Keratinocyte (primary cell): ENCODE results near the gene PLPP3. TPM values are rescaled to one million over a fixed set of nuclear protein-coding genes. Genes with fewer than 3 reads are reported as not detected.

Experiments used
- DNase-seq: peaks from one replicate; pipeline ENCODE4 v3.0.0-alpha.2; 2011; ENCODE audit warnings: low read depth, missing footprints, low spot score
- FAIRE-seq: peaks from 2 replicates; lab custom pipeline; 2011; peaks lifted over from hg19 to GRCh38; lab: Jason Lieb, UNC
- H2AFZ ChIP-seq: 2 replicates; pipeline ENCODE4 v1.6.0; 2012; ENCODE audit warnings: low read length, control low read depth, inconsistent platforms; ENCODE audit not compliant: control insufficient read depth
- H3K27ac ChIP-seq: 2 replicates; pipeline ENCODE4 v1.5.1; 2011; ENCODE audit warnings: low read length; ENCODE audit not compliant: control insufficient read depth, insufficient read depth
- H3K27me3 ChIP-seq: 3 replicates; pipeline ENCODE4 v1.6.0; 2011; ENCODE audit warnings: low read length; ENCODE audit not compliant: control insufficient read depth, insufficient read depth; ENCODE audit errors: extremely low read depth
- H3K36me3 ChIP-seq, 2 experiments: 2 replicates in 1 of 2; 3 replicates in 1 of 2; pipeline ENCODE4 v1.5.1; 2011; ENCODE audit warnings: low read length in 2 of 2, mild to moderate bottlenecking in 1 of 2; ENCODE audit not compliant: control insufficient read depth in 2 of 2, insufficient read depth in 2 of 2; ENCODE audit errors: extremely low read depth in 1 of 2
- H3K4me1 ChIP-seq: 3 replicates; pipeline ENCODE4 v1.5.1; 2011; ENCODE audit warnings: low read length; ENCODE audit not compliant: control insufficient read depth, insufficient read depth; ENCODE audit errors: extremely low read depth
- H3K4me2 ChIP-seq: 3 replicates; pipeline ENCODE4 v1.6.0; 2011; ENCODE audit warnings: low read depth, low read length; ENCODE audit not compliant: control insufficient read depth, insufficient read depth; ENCODE audit errors: extremely low read depth
- H3K4me3 ChIP-seq, 3 experiments: fragments of 200-600 bp in 1 of 3; sonication (generic) in 1 of 3; 2 replicates in 2 of 3; 3 replicates in 1 of 3; pipeline ENCODE4 v1.5.1; 2011 to 2016; ENCODE audit warnings: low read length in 3 of 3, mild to moderate bottlenecking in 3 of 3, control low read depth in 2 of 3, inconsistent platforms in 1 of 3, low read depth in 1 of 3, mixed read lengths in 1 of 3, mixed run types in 1 of 3, moderate library complexity in 1 of 3; ENCODE audit not compliant: control insufficient read depth in 2 of 3, insufficient read depth in 2 of 3; ENCODE audit errors: extremely low read depth in 1 of 3
- H3K79me2 ChIP-seq: 2 replicates; pipeline ENCODE4 v1.6.0; 2012; ENCODE audit warnings: low read length; ENCODE audit not compliant: control insufficient read depth, insufficient read depth
- H3K9ac ChIP-seq: 3 replicates; pipeline ENCODE4 v1.6.0; 2011; ENCODE audit warnings: low read length; ENCODE audit not compliant: control insufficient read depth, insufficient read depth; ENCODE audit errors: extremely low read depth
- H3K9me1 ChIP-seq: 3 replicates; pipeline ENCODE4 v1.6.0; 2011; ENCODE audit warnings: low read length; ENCODE audit not compliant: control insufficient read depth, insufficient read depth; ENCODE audit errors: extremely low read depth
- H3K9me3 ChIP-seq: 2 replicates; pipeline ENCODE4 v1.5.1; 2012; ENCODE audit warnings: low read depth, low read length; ENCODE audit not compliant: control insufficient read depth
- H4K20me1 ChIP-seq: 3 replicates; pipeline ENCODE4 v1.6.0; 2011; ENCODE audit warnings: low read length; ENCODE audit not compliant: control insufficient read depth, insufficient read depth; ENCODE audit errors: extremely low read depth
- EZH2 ChIP-seq: IDR thresholded peaks from one replicate; pipeline ENCODE4 v1.6.1; 2012; ENCODE audit warnings: inconsistent platforms, mild to moderate bottlenecking, low read length, moderate library complexity
- dilution Hi-C: fragments of 300-500 bp; cut with MboI; formaldehyde crosslinking; loops from one replicate; pipeline ENCODE4 v1.7.0; 2020; ENCODE audit warnings: low sequenced_read_pairs; ENCODE audit not compliant: extremely low pct_ligation_motif_present
- polyA plus RNA-seq, 5 experiments: library from polyadenylated mRNA; depleted of rRNA in 3 of 5; stranded (reverse) in 3 of 5; stranded (forward) in 1 of 5; unstranded in 1 of 5; fragments of >200 nt; gene quantifications; 1 replicate in 1 of 5; 2 replicates in 3 of 5; 3 replicates in 1 of 5; pipeline versions ENCODE4 v1.2.1 to v1.2.3, GENCODE V29; 2011 to 2012; ENCODE audit warnings: missing spikeins in 2 of 5, low read depth in 1 of 5, low replicate concordance in 1 of 5
- TF ChIP-seq, protein P1 (sequence below), 3 experiments: IDR thresholded peaks in 1 of 3; conservative IDR thresholded peaks in 1 of 3; optimal IDR thresholded peaks in 1 of 3; 2 replicates in 2 of 3; 3 replicates in 1 of 3; pipeline versions ENCODE3 to v1.5.1; 2011; ENCODE audit warnings: low read length in 3 of 3, mild to moderate bottlenecking in 3 of 3, moderate library complexity in 2 of 3, control low read depth in 1 of 3, inconsistent platforms in 1 of 3; ENCODE audit not compliant: insufficient read depth in 2 of 3; ENCODE audit errors: extremely low read depth in 1 of 3

The PLPP3 gene
- polyA plus RNA-seq, 1 donor (not counting 4 experiments of a cell fraction or from before 2014, with no cell fraction given), result 4.0 TPM

DNA sequence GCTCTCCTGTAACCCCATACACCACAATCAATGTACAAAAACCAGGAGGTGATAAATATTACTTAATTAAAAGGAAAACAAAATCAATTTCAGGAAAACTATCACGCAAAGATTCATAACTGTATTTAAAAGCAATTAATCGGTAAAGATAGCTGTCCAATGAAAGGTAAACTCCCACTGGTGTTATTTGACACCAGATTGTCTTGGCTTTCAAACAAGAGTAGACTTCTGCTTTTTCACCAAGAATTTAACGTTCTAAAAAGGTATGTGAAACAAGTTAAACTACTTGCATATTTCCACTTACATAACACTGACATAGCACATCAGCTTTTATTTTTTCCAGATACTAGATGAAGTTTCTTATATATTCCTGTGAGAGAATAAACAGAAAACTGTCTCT lies 3.5 kb downstream of the PLPP3 start:
- Histone ChIP-seq H2AFZ (no peak overlapping the region), H3K79me2 (no peaks in the 10 kb centered on the region), H3K4me2 (no peak overlapping the region), H3K9ac (no peak overlapping the region), H3K4me1 (no peaks in the 10 kb centered on the region), H3K27ac (no peak overlapping the region), H3K36me3 (no peaks in the 10 kb centered on the region), H3K4me3 (no peak overlapping the region), H3K9me1 (no peaks in the 10 kb centered on the region), H4K20me1 (no peaks in the 10 kb centered on the region), H3K27me3 (no peaks in the 10 kb centered on the region), H3K9me3 (no peaks in the 10 kb centered on the region)
- TF ChIP-seq, protein P1, sequence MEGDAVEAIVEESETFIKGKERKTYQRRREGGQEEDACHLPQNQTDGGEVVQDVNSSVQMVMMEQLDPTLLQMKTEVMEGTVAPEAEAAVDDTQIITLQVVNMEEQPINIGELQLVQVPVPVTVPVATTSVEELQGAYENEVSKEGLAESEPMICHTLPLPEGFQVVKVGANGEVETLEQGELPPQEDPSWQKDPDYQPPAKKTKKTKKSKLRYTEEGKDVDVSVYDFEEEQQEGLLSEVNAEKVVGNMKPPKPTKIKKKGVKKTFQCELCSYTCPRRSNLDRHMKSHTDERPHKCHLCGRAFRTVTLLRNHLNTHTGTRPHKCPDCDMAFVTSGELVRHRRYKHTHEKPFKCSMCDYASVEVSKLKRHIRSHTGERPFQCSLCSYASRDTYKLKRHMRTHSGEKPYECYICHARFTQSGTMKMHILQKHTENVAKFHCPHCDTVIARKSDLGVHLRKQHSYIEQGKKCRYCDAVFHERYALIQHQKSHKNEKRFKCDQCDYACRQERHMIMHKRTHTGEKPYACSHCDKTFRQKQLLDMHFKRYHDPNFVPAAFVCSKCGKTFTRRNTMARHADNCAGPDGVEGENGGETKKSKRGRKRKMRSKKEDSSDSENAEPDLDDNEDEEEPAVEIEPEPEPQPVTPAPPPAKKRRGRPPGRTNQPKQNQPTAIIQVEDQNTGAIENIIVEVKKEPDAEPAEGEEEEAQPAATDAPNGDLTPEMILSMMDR (optimal IDR thresholded peaks at IDR 0.05 in 1 of 3, IDR thresholded peaks at IDR 0.05 in 1 of 3, conservative IDR thresholded peaks at IDR 0.05 in 1 of 3; ENCODE audit: extremely low read depth in 1 of 3, insufficient read depth in 2 of 3, low read length in 3 of 3), result no peak
- no peak for TF ChIP-seq EZH2
- FAIRE-seq, result no peak
- dilution Hi-C loops, result no loop called here
- no peak for DNase-seq

DNA sequence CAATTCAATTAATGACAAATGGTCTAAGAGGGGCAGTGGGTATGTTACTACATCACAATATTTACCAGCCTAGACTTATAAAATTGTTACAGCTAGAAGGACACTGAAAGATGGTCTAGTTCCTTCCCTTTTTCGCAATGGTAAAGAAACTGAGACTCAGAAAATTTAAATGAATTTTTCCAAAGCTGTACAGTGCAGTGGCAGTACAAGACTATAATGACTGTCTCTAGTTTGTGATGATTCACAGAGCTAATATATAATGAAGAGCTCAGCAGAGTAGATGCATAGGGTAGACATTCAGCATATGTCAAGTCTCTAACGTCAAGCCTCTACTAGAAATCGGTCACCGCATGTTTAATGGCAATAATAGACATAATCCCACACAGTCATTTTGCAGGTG lies 4.6 kb downstream of the PLPP3 start:
- Histone ChIP-seq H4K20me1 (no peaks in the 10 kb centered on the region), H3K27me3 (no peaks in the 10 kb centered on the region), H2AFZ (no peak overlapping the region), H3K27ac (no peak overlapping the region), H3K4me1 (no peaks in the 10 kb centered on the region), H3K9me1 (no peaks in the 10 kb centered on the region), H3K36me3 (no peaks in the 10 kb centered on the region), H3K9ac (no peak overlapping the region), H3K4me2 (no peak overlapping the region), H3K9me3 (no peaks in the 10 kb centered on the region), H3K79me2 (no peaks in the 10 kb centered on the region), H3K4me3 (no peak overlapping the region)
- dilution Hi-C loops, result no loop called here
- no peak for DNase-seq
- no peak for FAIRE-seq
- TF ChIP-seq EZH2, result no peak
- TF ChIP-seq, protein P1 (optimal IDR thresholded peaks at IDR 0.05 in 1 of 3, IDR thresholded peaks at IDR 0.05 in 1 of 3, conservative IDR thresholded peaks at IDR 0.05 in 1 of 3; ENCODE audit: extremely low read depth in 1 of 3, insufficient read depth in 2 of 3, low read length in 3 of 3), result no peak
